Fibroblast of skin of back (primary cell): ENCODE data around the gene SLC8A1.

Experiments used
- DNase-seq: peaks from one replicate; pipeline ENCODE4 v3.0.0-alpha.2; 2013

SLC8A1 gene

DNA sequence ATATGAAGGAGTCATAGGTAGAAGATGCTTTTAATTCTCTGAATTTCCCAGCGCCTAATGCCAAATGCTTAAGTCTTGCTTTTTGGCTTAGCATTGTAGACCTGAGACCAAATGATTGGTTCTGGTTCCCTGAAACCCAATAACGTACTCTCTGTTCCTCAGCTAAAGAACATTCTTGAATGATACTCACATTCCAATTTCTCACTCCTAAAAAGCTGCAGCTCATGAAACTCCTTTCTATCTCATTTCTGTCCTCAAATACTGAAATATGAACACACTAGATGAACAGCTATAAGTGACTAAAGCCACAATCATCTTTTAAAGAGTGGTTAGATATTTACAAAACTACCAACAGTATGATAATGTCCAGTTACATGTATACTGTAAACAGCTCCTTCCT lies 272.1 kb downstream of the SLC8A1 start:
- no peak for DNase-seq

DNA sequence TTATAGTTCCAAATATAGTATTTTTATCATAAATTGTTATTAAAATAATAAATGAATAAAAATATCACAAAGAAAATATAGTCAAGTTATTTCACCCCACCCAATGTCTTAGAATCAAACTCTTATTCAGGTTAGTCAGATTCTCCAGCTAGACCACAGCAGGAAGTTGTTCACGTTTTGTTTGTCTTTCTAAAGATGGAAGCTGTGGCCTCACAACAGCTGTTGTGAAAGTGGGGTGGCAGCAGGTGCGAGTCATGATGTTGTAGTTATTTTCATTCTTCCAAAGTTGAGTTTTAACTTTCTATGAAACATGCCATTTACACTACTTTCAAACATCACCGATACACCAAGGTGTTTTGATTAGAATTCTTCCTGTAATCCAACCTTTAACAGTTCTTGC lies 272.9 kb downstream of the SLC8A1 start:
- DNase-seq, result peak; percentile 41

DNA sequence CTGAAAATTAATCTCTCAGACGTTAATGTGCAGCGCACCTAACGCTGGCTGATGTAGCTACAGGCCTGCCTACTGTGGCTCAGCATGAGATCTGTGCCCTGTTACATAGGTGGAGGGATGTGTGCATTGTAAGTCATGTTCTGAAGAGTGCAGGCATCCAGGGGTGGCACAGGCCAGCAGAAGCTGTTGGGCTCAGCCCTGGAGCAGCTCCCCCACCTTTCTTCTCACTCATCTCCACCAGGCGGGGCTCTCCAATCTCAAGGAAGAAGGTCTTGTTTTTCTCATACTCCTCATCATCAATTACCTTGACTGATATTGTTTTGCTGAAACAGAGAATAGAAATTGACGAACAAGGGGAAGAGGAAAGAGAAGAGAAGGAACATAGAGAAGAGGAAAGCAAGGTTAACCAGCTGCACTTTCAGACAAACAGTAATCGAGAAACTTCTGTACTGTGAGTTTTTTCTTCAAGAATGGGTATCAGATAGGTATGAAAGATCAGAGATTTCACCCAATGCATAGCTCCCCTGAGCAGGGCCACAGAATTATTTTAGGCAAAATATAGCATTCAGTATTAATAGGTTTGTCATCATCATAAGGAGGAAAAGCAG lies 273.6 kb downstream of the SLC8A1 start:
- no peak for DNase-seq

DNA sequence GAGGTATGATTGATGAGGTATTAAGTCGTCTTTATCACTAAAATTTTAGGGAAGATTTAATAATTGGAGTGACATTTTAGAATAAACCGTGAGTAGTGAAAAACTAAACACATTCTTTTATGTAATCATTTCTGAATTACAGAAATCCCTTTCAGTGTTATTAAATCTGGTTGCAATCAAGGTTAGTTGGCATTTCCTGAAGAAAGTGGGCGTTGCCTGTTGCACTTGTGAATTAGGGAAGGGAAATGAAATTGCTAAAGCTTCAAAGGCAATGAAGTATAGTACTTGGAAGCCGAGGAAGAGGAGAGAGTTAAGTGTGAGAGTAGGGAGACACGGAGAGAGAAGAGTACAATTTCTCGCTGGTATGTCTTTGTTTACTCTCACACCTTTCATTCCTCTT lies 274.5 kb downstream of the SLC8A1 start:
- no peak for DNase-seq

DNA sequence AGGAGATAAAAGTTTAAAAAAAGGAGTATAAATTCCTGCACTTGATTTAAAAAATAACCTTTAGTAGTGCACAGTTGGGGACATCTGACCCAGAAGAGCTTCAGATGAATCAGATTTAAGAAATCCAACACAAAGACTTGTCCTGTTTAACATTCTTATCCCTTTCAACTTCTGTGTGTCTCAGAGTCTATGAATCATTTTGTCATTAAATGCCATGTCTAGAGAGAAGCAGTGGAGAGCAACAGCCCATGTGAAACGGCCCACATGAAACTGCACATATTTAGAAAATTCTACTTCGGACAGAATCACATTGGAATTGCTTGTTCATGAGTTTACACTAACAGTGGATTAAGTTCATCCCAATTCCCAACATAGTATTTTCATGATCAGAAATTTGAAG lies 278.6 kb downstream of the SLC8A1 start:
- DNase-seq, result peak; percentile 83

DNA sequence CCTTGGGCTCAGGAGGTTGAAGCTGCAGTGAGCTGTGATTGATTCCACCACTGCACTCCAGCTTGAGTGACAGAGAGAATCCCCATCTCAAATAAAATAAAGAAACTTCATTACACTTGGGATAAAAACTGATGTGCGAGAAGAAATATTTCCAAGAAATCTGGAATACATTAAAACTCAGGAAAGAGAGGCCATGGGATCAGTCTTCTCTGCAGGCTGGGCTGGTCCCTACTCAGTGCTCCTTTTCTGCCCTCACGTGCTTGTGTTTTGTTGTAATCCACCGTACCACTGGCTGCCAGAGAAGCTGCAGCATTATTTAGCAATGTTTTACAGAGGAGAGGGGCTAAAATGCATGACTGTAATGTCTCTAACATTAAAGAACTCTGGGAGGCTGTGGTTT lies 282.0 kb downstream of the SLC8A1 start:
- no peak for DNase-seq

DNA sequence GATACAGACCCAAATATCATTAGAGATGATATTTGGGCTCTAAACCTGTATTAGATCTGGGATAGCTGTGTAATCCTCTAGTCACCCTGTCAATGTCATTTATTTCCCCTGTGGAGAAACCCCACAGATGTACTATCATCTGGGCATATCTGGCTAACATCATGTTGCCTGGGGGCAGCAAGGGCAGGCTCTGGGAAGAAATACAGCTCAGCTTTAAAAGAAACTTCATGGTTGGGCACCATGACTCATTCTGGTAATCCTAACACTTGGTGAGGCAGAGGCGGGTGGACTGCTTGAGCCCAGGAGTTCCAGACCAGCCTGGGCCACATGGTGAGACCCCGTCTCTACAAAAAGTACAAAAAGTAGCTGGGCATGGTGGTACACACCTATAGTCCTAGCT lies 282.5 kb downstream of the SLC8A1 start:
- peak; percentile 48 for DNase-seq

DNA sequence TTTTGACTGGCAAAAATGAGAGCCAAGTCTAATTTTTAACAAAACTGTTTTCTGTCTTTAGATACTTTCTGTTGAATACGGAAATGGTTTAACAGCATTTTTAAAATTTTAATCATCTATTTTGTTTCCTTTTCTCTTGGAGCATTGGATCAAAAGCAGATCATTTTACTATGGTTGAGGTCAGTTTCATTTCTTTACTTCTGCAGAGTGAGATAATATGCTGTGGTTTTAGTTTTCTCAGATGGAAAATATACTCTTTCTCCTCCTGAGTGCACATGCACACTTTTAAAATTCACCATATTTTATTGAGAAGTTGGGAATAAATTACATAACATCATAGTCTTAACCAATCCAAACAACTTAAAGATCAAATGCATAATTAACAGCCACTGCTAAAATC lies 283.3 kb downstream of the SLC8A1 start:
- no peak for DNase-seq

DNA sequence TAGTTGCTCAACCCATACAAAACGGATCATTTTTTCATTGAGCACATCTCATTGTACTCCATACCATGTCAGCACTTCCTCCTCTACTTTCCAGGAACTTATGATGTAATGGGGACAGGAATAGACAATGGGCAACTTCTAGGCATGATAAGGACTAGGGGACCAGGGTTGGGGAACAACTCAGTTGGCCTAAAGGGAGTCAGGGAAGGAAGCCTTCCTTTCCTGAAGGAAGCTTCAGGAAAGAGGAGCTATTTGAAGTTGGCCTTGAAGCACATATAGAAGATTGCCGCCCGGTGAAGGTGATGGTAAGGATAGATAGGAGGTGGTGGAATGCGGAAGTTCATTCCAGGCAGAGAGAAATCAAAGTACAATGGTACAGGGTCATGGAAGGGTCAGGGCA lies 283.9 kb downstream of the SLC8A1 start:
- DNase-seq, result no peak

DNA sequence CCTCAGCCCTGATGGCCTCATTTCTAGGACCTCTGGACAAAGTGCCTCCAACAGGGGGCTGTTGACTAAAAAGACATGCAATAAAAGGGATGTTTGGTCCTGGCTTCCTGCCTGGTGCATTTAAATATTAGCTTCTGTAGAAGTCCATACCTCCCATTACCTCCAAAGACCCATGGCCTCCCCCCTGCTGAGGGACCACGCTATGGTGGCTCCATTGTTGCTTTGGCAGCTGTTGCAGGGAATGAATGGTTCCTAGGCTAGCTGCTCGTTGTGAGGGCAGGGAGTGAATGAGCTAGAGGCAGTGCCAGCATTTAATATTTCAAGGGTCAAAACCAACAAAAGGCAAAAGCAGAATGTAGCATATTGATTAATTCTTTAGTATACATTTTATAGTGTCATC lies 285.9 kb downstream of the SLC8A1 start:
- DNase-seq, result no peak

DNA sequence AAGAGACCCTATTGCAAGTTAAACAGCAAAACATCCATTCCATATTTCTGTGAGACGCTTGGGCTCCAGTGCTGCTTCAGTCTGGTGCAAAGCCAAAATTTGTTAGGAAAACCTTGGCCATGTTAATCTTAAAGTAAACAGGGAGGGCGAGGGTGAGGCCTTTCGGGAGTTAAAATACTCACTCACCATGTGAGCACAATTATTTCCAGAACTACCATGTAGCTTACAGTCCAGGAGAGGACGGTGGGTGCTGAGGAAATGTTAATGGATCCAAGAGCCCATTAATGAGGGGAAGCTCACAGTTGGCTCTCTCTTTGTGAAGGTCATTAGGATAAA lies 286.4 kb downstream of the SLC8A1 start:
- DNase-seq, result no peak

DNA sequence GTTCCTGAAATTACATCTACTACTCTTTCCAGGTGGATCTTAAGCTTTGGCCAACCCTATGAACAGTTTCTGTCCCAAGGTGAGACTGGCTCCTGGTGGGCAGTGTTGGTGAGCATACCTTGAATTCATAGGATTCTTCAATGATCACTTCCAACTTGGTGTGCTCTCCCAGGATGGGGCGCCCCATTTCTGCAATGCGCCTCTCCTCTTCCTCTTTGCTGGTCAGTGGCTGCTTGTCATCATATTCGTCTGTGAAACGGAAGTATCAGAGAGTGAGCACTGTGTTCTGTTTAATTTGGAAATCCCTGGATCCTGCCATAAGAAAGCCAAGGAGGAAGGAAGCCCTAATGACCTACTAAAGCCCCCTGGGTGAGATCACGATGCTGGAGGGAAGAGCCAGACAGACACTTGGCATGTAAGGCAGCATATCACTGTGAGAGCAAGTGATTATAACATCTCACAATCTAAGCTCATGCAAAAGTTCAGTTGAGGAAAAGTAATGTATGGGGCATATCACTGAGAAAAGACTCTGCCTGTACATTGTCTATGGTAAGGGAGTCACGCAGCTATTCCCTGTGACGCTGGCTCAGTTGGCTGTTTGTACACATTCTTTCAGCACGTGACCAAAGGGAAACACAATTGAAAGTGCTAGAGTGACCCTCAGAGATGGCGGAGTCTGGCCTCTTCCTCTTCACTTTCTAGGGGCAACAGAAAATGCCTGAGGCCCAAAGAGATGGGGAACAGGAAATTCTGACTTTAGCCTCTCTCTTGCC lies 287.0 kb downstream of the SLC8A1 start:
- DNase-seq, result no peak

DNA sequence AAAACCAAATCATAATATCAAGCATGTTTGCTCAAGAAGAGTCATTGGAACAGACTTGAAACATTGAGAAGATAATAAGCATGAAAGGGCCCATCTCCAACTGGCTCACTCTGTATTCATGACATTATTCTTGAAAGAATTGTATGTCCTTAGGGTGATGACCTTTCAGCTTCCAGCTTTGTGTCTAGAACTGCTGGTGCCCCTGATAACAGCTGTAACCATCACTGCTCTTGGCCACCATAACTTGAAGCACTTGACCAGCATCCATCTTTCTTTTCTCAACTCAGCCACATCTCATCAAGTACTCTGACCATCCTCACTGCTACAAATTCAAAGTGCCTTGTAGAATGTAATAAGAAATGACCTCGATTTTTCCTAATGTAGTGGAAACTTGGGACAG lies 289.9 kb downstream of the SLC8A1 start:
- DNase-seq, result no peak

DNA sequence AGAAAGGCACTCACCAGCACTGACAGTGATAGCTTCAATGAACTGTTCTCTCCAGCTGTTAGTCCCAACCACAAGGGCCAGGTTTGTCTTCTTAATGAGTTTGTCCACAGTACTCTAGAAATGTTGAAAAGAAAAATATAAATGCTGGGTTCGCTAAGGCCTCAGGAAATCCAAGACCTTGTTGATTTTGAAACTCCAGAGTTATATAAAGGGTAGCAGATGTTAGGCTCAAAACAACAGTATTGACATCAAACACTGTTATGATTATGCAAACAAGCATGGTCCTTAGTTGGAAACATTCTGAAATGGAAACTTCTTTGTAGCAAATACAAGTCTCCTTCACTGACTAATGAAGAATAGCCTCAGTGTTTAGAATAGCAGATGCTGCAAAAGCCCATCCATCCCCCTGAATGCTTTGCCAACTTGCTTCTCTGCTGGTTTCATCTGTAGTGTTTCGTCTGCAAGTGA lies 291.1 kb downstream of the SLC8A1 start:
- no peak for DNase-seq

DNA sequence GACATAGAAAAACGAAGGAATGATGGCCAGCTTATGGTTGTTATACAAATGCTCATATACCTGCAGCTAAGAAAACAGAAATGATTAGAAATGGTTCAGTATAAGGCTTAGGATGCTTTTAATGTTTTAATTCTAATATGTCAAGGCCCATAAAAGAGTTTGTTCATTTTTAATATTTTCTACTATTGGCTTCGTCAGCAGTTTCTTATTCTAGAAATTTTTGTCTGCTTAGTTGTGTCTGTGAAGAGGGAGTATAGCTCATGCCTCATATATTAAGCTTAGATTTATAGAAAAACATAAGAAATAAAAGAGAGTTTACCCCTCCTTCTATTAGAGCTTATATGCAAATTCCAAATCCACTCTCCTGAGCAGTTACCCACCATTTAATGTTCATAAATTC lies 292.6 kb downstream of the SLC8A1 start:
- no peak for DNase-seq

DNA sequence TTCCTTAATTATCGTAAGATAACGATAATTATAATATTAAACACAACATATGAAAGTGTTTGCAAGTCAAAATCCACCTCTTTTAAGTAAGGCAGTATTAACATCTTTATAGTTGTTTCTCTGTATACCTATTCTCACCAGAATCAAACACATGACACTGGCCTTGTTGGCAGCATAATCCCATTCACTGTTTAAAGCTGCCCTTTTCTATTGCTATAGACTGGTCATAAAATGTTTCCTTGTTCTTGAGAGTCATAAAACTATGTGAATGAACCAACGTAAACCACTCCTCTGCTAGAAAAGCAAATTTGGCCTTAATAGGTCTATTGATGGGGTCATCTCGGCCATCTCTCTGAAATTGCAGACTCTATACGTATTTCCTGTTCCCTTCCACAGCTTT lies 293.1 kb downstream of the SLC8A1 start:
- DNase-seq, result no peak

DNA sequence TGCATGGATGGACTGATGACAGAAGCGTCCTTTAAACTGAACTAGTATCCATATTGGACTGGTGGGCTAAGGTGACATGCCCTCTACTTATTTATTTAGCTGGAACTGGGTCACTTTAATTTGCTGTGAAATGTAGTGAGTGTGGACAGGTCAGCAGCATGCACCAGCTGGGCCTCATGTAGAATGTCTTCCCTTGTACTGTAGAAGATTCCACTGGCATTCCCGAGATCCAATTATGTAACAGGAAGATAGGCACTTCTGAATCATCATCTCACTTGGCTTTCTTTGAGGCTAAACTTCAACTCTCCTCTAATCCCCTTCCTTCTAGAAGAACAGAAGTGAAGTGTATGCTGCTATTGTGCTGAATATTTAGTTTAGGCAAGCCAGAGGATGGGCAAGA lies 296.2 kb downstream of the SLC8A1 start:
- no peak for DNase-seq

DNA sequence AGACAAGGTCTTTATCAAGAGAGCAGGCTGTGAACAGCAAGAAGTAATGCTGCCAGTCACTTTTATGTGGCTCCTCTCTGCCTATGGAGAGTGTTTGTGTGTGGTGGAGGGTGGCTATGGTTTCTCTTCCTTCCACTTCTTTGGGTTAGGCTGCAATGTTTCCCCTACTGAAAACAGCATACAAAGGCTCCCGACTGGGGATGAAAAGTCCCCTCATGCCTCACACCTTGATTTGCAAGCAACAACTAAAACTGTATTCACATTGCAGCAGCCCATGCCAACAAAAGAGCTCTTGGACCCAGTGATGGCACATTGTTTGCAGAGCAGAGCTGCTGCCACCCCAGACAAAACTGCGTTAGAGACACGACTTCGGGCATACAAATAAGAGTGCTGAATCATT lies 301.6 kb downstream of the SLC8A1 start:
- no peak for DNase-seq

DNA sequence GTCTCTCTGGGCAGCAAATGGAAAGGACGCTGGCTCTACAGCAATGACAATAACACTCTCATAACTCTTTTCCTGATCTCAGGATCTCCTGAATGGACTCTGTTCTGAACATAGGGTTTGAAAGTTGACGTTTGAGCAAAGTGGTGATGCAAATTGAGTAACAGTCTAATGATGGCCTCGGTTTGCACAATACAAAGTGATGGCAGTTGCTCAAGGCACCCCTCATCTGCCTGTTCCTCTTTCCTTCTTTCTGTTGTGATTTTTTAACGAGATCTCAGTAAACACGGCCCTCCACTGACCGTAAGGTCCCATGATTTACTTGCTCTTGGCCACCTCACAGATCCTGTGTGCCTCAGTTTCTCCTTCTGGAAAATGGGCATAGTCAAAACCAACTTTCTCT lies 303.6 kb downstream of the SLC8A1 start:
- no peak for DNase-seq

DNA sequence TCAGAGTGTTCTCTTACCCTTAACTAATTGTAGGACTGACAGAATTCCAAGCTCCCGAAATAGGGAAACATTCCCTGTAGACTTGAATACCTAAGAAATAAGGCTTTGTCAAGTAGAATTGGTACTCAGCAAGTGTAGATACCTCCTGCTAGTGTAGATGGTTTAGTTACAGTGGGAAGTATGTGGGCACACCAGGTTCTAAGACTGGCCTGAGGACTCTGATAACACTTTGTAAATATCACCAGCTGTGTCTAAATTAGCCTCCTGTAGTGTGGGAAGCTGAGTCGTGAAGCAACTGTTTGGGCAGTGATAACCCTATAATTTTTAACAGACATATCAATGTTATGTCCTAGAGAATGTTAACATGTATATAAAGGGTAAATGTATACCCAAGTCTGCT lies 304.5 kb downstream of the SLC8A1 start:
- DNase-seq, result no peak

DNA sequence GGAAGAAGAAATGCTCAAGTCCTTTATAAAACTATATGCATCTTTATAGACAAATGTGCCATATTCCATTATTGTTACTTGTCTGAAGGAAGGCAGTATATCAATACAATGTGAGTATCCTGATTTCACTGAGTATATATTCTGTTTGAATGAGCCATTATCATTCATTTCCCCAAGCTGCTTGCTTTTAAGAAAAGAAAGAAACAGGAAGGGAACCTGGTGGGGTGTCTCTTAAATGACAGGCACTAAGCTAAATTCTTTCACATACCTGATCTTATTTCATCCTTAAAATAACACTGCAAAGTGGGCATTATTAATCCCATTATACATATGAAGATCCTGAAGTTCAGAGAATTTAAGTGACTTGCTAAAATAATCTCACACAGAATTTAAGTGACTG lies 307.9 kb downstream of the SLC8A1 start:
- DNase-seq, result no peak

DNA sequence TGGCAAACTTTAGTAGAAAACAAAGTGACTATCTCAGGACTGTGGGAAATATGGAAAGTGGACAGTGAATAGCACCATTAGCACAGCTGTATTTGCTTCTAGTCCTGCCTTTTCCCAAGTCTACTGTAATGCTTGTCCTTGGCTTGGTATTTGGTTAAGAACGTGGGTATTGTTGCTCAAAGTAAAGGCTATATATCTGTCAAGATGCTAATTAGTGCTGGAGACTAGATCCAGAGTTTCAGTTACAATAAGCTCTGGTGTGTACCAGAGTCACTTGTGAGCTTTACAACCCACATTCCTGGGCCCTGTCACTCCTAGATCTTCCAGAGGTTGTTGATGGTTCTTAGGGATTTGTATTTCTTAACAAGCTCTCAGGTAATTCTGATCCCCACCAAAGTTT lies 313.6 kb downstream of the SLC8A1 start:
- no peak for DNase-seq

DNA sequence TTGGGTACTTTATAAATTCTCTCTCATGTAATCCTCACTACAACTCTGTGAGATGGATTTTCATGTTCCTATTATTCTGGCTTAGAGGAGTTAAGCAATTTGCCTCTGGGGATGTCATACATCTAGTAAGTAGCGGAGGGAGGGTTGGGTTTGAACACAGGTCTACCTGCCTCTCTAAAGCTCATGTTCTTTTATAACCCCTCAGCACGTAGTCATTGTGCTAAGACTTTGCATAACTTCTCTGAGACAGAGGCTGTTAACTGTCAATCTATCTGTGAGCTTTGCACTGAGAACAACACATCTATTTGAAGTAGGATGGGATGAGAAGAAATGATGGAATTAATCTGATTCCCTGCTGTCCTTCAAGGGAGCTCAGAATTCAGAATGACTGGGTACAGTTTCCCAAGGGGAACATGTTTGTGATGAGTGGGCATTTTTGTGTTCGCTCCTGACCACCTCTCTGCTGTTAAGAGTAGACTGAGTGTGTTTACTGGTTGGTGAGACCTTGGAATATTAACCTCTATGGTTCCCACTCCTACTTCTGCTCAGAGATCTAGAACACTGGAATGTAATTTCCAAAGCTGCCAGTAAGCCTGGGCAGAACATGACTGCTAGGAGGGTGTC lies 320.7 kb downstream of the SLC8A1 start:
- no peak for DNase-seq

DNA sequence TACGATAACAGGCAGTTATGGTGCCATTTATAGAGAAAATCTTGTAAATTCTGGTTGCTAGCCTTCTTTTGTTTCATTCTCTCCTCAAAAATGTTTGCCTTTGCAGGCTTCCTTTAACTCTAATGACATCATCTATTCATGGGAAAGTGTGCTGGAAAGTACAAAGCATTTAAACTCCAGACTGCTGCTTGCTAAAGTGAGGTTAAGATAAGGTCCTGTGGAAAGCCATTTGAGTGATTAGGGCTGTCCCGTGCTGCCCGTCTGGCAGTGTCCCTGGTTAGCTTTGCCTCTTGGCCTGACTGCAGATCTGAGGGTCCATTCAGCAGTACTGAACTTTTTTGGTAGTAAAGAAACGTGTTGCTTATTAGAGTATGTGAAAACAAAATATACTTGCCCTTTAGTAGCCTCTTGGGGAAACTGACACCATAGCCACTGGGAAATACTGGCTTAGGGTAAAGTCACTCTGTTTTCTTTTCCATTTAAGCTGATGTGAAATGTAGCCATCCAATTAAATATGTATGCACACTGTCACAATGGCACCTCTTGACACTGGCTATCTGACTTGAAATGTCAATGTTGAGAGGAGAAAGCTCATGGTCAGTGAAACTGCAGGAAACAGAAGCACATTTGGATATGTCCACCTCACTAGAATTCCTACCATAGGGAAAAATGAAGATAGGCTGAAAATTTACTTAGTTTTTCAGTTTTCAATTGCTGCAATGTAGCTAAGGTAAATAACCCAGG lies 321.5 kb downstream of the SLC8A1 start:
- peak; percentile 60 for DNase-seq
